Large intestine (tissue), 3 donors: ENCODE data around the gene RAET1L. TPM values are rescaled to one million over a fixed set of nuclear protein-coding genes. Genes with fewer than 3 reads are reported as not detected.
"Not testable (repeated sequence)": the region's sequence is repeated elsewhere in the genome, so short reads cannot be mapped to it uniquely, and the experiment has no call there.

Experiments
- DNase-seq, 2 donors: peaks; one replicate each; pipeline versions ENCODE4 v3.0.0 to v3.0.0-alpha.2; 2013
- H3K27ac ChIP-seq: one replicate; pipeline ENCODE4 v1.5.1; 2013; ENCODE audit warnings: low read length
- H3K27me3 ChIP-seq: 2 replicates; pipeline ENCODE4 v1.6.1; 2013; ENCODE audit warnings: low read length; ENCODE audit not compliant: control insufficient read depth, insufficient read depth
- H3K36me3 ChIP-seq: 2 replicates; pipeline ENCODE4 v1.6.1; 2013; ENCODE audit warnings: low read length; ENCODE audit not compliant: control insufficient read depth, insufficient read depth
- H3K4me1 ChIP-seq: one replicate; pipeline ENCODE4 v1.6.1; 2013; ENCODE audit warnings: low read length; ENCODE audit not compliant: control insufficient read depth, insufficient read depth
- H3K4me3 ChIP-seq: one replicate; pipeline ENCODE4 v1.5.1; 2013; ENCODE audit warnings: low read length
- H3K9me3 ChIP-seq: one replicate; pipeline ENCODE4 v1.6.1; 2013; ENCODE audit warnings: mild to moderate bottlenecking, low read depth, low read length, moderate library complexity; ENCODE audit not compliant: control insufficient read depth
- WGBS: methylation state at CpG from one replicate; pipeline ENCODE4 v1.1.5; 2013; ENCODE audit warnings: low lambda C conversion rate; ENCODE audit not compliant: insufficient coverage; 5-methylcytosine and 5-hydroxymethylcytosine counted together
- polyA plus RNA-seq: library from polyadenylated mRNA; unstranded; fragments of 120-200 nt; gene quantifications from one replicate; pipeline ENCODE4 v1.2.1, GENCODE V29; 2013

The RAET1L gene
- polyA plus RNA-seq, 1 donor, result not detected

- H3K4me3 ChIP-seq, result no peak overlapping the region
- no peak for DNase-seq
- H3K36me3 ChIP-seq, result no peaks in the 10 kb centered on the region
- peaks cover 2% of the 10 kb centered on the region for H3K27me3 ChIP-seq
- H3K4me1 ChIP-seq, result peaks cover 6% of the 10 kb centered on the region
- WGBS, result no CpG with 5 or more reads among the region's 6 CpGs
- H3K9me3 ChIP-seq, result no peaks in the 10 kb centered on the region
- H3K27ac ChIP-seq, result no peak overlapping the region
Observed at GRCh38 chr6:150063640-150064039, 38.3 kb upstream of the RAET1L start.

GRCh38 chr6:150059973-150060372 lies 34.6 kb upstream of the RAET1L start:
- peaks cover 27% of the 10 kb centered on the region for H3K27me3 ChIP-seq
- H3K4me3 ChIP-seq, H3K36me3 ChIP-seq, H3K9me3 ChIP-seq, H3K27ac ChIP-seq, H3K4me1 ChIP-seq, DNase-seq: not testable (repeated sequence)
- WGBS, result no CpG with 5 or more reads among the region's 7 CpGs

GRCh38 chr6:150058986-150059385 lies 33.7 kb upstream of the RAET1L start:
- no peak overlapping the region for H3K27ac ChIP-seq
- DNase-seq, result no peak
- H3K4me3 ChIP-seq, result no peak overlapping the region
- H3K36me3 ChIP-seq, result no peaks in the 10 kb centered on the region
- H3K9me3 ChIP-seq, result no peaks in the 10 kb centered on the region
- 92% methylated on average over 3 of the region's 6 CpGs for WGBS
- no peaks in the 10 kb centered on the region for H3K4me1 ChIP-seq
- H3K27me3 ChIP-seq, result peaks cover 37% of the 10 kb centered on the region

- H3K4me3 ChIP-seq, result no peak overlapping the region
- H3K27me3 ChIP-seq, result peaks cover 44% of the 10 kb centered on the region
- no peaks in the 10 kb centered on the region for H3K4me1 ChIP-seq
- H3K9me3 ChIP-seq, result no peaks in the 10 kb centered on the region
- no peaks in the 10 kb centered on the region for H3K36me3 ChIP-seq
- DNase-seq, result no peak
- no peak overlapping the region for H3K27ac ChIP-seq
- no CpG with 5 or more reads among the region's 14 CpGs for WGBS
Observed at GRCh38 chr6:150058231-150058792, 33.0 kb upstream of the RAET1L start.

DNA sequence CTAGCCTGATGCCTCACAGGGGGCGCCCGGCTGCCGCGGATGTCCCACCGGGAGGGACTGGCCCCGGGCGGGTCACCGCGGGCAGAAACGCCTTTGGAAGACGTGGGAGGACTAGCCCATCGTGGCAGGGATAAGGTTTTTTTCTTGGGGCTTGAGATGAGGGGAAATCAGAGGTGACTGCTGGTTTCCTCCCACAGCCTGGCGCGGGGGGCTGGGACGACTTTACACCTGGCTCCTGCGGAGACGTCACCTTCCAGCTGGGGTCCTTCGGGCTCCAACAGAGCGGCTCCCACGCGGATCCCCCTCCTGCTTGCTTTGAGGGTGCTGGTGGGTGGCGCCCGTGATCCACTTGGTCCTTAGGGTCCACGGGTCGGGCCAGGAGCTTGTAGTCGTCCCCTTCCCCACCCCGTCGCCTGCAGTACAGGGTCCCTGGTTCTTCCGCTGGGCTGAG lies 32.2 kb upstream of the RAET1L start:
- H3K9me3 ChIP-seq, result no peaks in the 10 kb centered on the region
- H3K4me1 ChIP-seq, result no peaks in the 10 kb centered on the region
- H3K27me3 ChIP-seq, result peaks cover 52% of the 10 kb centered on the region
- no peak for DNase-seq
- no peak overlapping the region for H3K27ac ChIP-seq
- no peaks in the 10 kb centered on the region for H3K36me3 ChIP-seq
- no CpG with 5 or more reads among the region's 29 CpGs for WGBS
- no peak overlapping the region for H3K4me3 ChIP-seq

DNA sequence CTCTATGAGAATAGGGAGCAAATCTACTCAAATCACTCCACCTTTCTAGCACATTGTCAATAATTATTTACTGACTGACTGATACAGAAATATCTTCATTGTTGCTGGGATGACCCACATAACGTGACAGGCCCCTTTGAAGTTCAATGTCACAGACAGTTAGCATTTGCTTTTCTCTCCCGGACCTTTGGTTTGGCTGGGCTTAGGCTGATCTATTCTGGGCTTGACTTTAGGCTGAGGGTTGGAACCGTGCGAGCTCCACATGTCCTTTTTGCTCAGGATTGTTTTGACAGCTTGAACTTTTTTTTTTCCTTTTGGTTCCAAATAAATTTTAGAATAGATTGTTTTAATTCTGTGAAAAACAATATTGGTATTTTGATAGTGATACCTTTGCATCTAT lies 31.6 kb upstream of the RAET1L start:
- Histone ChIP-seq H3K36me3 (no peaks in the 10 kb centered on the region), H3K27ac (no peak overlapping the region), H3K4me3 (no peak overlapping the region), H3K9me3 (no peaks in the 10 kb centered on the region), H3K4me1 (no peaks in the 10 kb centered on the region), H3K27me3 (peaks cover 58% of the 10 kb centered on the region)
- DNase-seq, result no peak
- no CpG with 5 or more reads among the region's 4 CpGs for WGBS

GRCh38 chr6:150056156-150056555 lies 30.8 kb upstream of the RAET1L start:
- DNase-seq, result no peak
- no peaks in the 10 kb centered on the region for H3K36me3 ChIP-seq
- WGBS, result no CpG with 5 or more reads among the region's 12 CpGs
- no peak overlapping the region for H3K27ac ChIP-seq
- H3K4me3 ChIP-seq, result no peak overlapping the region
- no peaks in the 10 kb centered on the region for H3K9me3 ChIP-seq
- H3K27me3 ChIP-seq, result peaks cover 60% of the 10 kb centered on the region
- no peaks in the 10 kb centered on the region for H3K4me1 ChIP-seq

DNA sequence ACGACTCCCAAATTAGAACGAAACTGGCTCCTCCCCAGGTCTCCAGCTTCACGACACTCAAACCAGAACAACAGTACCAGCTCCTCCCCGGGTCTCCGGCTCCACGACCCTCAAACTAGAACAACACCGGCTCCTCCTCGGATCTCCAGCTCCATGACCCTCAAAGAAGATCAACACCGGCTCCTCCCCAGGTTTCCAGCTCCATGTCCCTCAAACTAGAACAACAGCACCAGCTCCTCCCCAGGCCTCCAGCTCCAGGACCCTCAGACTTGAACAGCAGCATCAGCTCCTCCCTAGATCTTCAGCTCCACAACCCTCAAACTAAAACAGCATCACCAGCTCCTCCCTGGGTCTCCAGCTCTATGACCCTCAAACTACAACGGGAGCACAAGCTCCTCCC lies 29.8 kb upstream of the RAET1L start:
- Histone ChIP-seq H3K9me3 (no peaks in the 10 kb centered on the region), H3K36me3 (no peaks in the 10 kb centered on the region), H3K27me3 (peaks cover 66% of the 10 kb centered on the region), H3K4me1 (no peaks in the 10 kb centered on the region), H3K27ac (no peak overlapping the region), H3K4me3 (no peak overlapping the region)
- 83% methylated on average over 1 of the region's 10 CpGs for WGBS
- no peak for DNase-seq

DNA sequence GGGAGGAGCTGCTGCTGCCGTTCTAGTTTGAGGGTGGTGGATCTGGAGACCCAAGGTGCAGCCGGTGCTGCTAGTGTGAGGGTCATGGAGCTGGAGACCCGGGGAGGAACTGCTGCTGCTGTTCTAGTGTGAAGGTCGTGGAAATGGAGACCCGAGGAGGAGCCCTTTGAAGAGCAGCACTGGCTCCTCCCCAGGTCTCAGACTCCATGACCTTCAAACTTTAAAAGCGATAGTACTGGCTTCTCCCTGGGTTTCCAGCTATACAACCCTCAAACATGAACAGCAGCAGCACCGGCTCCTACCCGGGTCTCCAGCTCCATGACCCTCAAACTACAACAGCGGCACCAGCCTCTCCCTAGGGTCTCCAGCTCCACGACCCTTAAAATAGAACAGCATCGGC lies 28.1 kb upstream of the RAET1L start:
- Histone ChIP-seq H3K4me3 (no peak overlapping the region), H3K36me3 (no peaks in the 10 kb centered on the region), H3K4me1 (no peaks in the 10 kb centered on the region), H3K27me3 (peaks cover 66% of the 10 kb centered on the region), H3K9me3 (no peaks in the 10 kb centered on the region), H3K27ac (no peak overlapping the region)
- WGBS, result no CpG with 5 or more reads among the region's 11 CpGs
- DNase-seq, result no peak

GRCh38 chr6:150050846-150051245 lies 25.5 kb upstream of the RAET1L start:
- no peaks in the 10 kb centered on the region for H3K36me3 ChIP-seq
- DNase-seq, result no peak
- no peaks in the 10 kb centered on the region for H3K4me1 ChIP-seq
- no peaks in the 10 kb centered on the region for H3K9me3 ChIP-seq
- no peak overlapping the region for H3K27ac ChIP-seq
- peaks cover 59% of the 10 kb centered on the region for H3K27me3 ChIP-seq
- H3K4me3 ChIP-seq, result no peak overlapping the region
- no CpG with 5 or more reads among the region's 4 CpGs for WGBS

DNA sequence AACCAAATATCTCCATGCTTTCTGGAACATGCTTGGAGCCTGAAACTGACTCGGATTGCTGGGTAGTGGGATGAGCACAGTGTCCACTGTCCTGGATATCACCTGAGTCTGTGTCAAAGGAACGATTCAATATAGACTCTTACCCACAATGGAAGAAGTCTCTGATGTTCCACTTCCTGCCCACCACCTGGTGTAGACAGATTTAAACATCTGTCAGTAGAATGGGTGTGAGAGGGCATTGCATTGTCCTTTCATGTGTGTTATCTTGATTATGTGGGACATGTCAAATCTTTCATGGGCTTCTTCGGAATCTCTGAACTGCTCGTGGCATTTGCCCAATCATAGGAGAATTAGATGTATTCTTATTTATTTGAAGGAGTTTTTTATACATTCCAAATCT lies 22.8 kb upstream of the RAET1L start:
- Histone ChIP-seq H3K27me3 (peaks cover 53% of the 10 kb centered on the region), H3K36me3 (no peaks in the 10 kb centered on the region), H3K27ac (no peak overlapping the region), H3K4me1 (no peaks in the 10 kb centered on the region), H3K4me3 (no peak overlapping the region), H3K9me3 (no peaks in the 10 kb centered on the region)
- WGBS, result 100% methylated on average over 1 of the region's 4 CpGs
- no peak for DNase-seq
